GM12878 (cell line): ENCODE measurements around the gene FNIP1.

Experiments
- JUND ChIP-seq: IDR thresholded peaks from 2 replicates; pipeline ENCODE4 v1.6.1; 2012; ENCODE audit warnings: low read depth, mild to moderate bottlenecking, low read length, improper control_type of control experiment, moderate library complexity
- NR2F1 ChIP-seq: fragments of 450-650 bp; conservative IDR thresholded peaks from 2 replicates; pipeline ENCODE4 v1.6.1; 2017; ENCODE audit warnings: mild to moderate bottlenecking
- POLR2AphosphoS5 ChIP-seq: IDR thresholded peaks from 2 replicates; pipeline ENCODE4 v1.6.1; 2011; ENCODE audit warnings: mild to moderate bottlenecking, low read length, inconsistent platforms
- TF ChIP-seq, protein P1 (sequence below): IDR thresholded peaks from 2 replicates; pipeline ENCODE4 v1.6.1; 2012; ENCODE audit warnings: low read length, inconsistent platforms
- TF ChIP-seq, protein P2 (sequence below): fragments of 150-350 bp; IDR thresholded peaks from 2 replicates; pipeline ENCODE4 v1.6.1; 2014; ENCODE audit warnings: mild to moderate bottlenecking, low read depth, low read length
- TF ChIP-seq, protein P3 (sequence below): IDR thresholded peaks from 2 replicates; pipeline ENCODE4 v1.6.1; 2012; ENCODE audit warnings: low read depth, low read length, improper control_type of control experiment

DNA sequence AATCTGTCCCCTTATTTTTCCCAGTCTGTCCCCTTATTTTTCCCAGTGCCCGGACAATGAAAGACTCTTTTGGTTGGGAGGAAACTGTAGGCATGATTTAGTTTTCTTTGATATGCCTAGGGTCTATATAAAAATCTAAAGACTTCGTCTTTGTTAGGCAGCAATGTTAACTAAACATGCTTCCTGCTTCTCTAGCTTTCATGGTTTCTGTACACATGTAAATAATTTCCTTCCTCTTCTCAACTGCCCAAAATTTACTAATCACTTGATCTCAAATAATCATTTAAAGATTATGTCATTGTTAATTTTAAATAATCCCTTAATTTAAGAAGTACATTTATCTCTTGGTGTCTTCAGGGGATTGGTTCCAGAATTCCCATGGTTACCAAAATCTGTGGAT, 114.0 kb downstream of the FNIP1 start:
- TF ChIP-seq, protein P1, sequence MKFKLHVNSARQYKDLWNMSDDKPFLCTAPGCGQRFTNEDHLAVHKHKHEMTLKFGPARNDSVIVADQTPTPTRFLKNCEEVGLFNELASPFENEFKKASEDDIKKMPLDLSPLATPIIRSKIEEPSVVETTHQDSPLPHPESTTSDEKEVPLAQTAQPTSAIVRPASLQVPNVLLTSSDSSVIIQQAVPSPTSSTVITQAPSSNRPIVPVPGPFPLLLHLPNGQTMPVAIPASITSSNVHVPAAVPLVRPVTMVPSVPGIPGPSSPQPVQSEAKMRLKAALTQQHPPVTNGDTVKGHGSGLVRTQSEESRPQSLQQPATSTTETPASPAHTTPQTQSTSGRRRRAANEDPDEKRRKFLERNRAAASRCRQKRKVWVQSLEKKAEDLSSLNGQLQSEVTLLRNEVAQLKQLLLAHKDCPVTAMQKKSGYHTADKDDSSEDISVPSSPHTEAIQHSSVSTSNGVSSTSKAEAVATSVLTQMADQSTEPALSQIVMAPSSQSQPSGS: no peak
- TF ChIP-seq NR2F1: no peak
- TF ChIP-seq, protein P2, sequence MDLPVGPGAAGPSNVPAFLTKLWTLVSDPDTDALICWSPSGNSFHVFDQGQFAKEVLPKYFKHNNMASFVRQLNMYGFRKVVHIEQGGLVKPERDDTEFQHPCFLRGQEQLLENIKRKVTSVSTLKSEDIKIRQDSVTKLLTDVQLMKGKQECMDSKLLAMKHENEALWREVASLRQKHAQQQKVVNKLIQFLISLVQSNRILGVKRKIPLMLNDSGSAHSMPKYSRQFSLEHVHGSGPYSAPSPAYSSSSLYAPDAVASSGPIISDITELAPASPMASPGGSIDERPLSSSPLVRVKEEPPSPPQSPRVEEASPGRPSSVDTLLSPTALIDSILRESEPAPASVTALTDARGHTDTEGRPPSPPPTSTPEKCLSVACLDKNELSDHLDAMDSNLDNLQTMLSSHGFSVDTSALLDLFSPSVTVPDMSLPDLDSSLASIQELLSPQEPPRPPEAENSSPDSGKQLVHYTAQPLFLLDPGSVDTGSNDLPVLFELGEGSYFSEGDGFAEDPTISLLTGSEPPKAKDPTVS: no peak
- TF ChIP-seq, protein P3, sequence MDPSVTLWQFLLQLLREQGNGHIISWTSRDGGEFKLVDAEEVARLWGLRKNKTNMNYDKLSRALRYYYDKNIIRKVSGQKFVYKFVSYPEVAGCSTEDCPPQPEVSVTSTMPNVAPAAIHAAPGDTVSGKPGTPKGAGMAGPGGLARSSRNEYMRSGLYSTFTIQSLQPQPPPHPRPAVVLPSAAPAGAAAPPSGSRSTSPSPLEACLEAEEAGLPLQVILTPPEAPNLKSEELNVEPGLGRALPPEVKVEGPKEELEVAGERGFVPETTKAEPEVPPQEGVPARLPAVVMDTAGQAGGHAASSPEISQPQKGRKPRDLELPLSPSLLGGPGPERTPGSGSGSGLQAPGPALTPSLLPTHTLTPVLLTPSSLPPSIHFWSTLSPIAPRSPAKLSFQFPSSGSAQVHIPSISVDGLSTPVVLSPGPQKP: no peak
- TF ChIP-seq JUND: no peak
- no peak for TF ChIP-seq POLR2AphosphoS5
